Upper lobe of right lung (tissue), 1 donor: ENCODE measurements around the gene HDAC4. TPM values are rescaled to one million over a fixed set of nuclear protein-coding genes. Genes with fewer than 3 reads are reported as not detected.

Experiments
- ATAC-seq: fragments of 200-7000 bp; cut with Tn5 transposase; one replicate; pipeline ENCODE4 v1.9.1; 2020; ENCODE audit warnings: mild to moderate bottlenecking, moderate library complexity
- DNase-seq: peaks from one replicate; pipeline ENCODE4 v3.0.0-alpha.2; 2020
- H3K27ac ChIP-seq: fragments of 200-600 bp; one replicate; pipeline ENCODE4 v1.8.0; 2022
- H3K27me3 ChIP-seq: fragments of 200-600 bp; one replicate; pipeline ENCODE4 v1.8.0; 2022; ENCODE audit warnings: mild to moderate bottlenecking
- H3K36me3 ChIP-seq: fragments of 200-600 bp; one replicate; pipeline ENCODE4 v1.8.0; 2022
- H3K4me1 ChIP-seq: fragments of 200-600 bp; one replicate; pipeline ENCODE4 v1.8.0; 2022
- H3K4me3 ChIP-seq: fragments of 200-600 bp; one replicate; pipeline ENCODE4 v1.8.0; 2022; ENCODE audit warnings: mild to moderate bottlenecking
- H3K9me3 ChIP-seq: fragments of 200-600 bp; one replicate; pipeline ENCODE4 v1.8.0; 2022
- CTCF ChIP-seq: fragments of 200-600 bp; IDR thresholded peaks from one replicate; pipeline ENCODE4 v1.8.0; 2022; ENCODE audit warnings: antibody characterized with exemption
- intact Hi-C: fragments of 100-400 bp; cut with DNase I; formaldehyde crosslinking; loops from one replicate; pipeline ENCODE4 v1.11.0; 2022
- total RNA-seq: library from RNA; stranded (reverse); fragmentation: NEBNext Ultra II Directional; extraction: Animal tissue kit (Norgen Biotek cat#: 25700); gene quantifications from one replicate; pipeline ENCODE4 v1.2.1, GENCODE V29; 2021
- donor health status: DM: no; HTN: yes; CAD: no; lungs with severe emphysema.

HDAC4 gene
- total RNA-seq, 1 donor from 2014 or later = 44.1 TPM

DNA sequence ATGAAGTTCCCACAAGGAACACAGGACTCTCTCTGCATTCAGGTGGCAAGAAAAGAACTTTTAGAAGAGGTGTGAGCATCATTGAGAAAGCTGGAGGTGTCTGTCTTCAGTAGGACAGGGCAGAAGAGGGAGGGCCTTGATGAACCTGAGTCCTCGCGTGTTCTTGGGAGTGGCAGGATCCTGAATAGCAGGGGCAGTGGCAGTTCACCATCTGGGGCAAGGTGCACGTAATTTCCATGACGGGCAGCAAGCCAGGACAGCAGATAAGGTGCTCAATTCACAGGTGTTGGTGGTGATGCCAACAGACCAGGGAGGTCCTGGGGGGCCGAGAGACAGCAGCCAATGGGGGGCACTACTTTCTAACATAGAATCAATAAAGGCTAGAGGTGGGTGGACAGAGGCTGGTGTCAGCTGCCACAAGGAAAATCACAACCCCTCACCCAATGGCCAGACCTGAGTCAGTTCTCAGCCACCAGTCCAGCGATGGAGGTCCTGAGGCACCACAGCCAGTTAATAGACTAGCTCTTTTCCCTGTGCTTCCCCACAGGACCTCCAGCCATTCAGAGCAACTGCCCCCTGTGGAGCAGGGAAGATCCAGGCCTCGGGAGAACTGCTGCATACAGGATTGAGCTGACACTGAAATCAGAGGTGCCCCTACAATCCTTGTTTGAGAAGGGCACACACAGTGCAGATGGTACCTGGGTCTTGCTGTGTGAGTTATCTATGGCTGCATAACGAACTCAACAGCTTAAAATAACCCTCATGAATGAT is 10.9 kb upstream of the HDAC4 start:
- no peak overlapping the region for H3K27ac ChIP-seq
- H3K9me3 ChIP-seq = no peaks in the 10 kb centered on the region
- intact Hi-C loops = no loop called here
- H3K27me3 ChIP-seq = no peaks in the 10 kb centered on the region
- DNase-seq (no peak), ATAC-seq (no peak)
- H3K4me1 ChIP-seq = no peaks in the 10 kb centered on the region
- H3K36me3 ChIP-seq = no peaks in the 10 kb centered on the region
- no peak for TF ChIP-seq CTCF
- no peak overlapping the region for H3K4me3 ChIP-seq

DNA sequence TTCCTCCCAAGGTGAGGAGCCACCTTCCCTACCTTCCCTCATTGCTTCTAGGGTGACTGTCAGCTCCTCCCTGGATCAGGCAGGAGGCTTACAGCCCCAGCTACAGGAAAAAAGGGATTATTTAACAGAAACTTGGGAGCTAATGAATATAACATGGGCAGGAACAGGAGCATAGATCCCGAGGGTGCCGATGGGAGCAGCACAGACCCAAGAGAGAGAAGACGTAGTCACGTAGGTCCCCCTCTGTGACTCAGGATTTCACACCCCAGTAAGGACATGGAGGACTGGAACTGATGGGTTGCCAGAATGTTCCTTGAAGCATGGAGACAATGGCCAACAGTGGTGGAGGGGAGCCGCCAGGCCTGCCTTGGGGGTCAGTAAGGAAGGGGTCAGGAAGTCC is 10.3 kb upstream of the HDAC4 start:
- intact Hi-C loops = no loop called here
- H3K27ac ChIP-seq = no peak overlapping the region
- DNase-seq (no peak), ATAC-seq (no peak)
- TF ChIP-seq CTCF = no peak
- H3K9me3 ChIP-seq = no peaks in the 10 kb centered on the region
- H3K36me3 ChIP-seq = no peaks in the 10 kb centered on the region
- no peaks in the 10 kb centered on the region for H3K27me3 ChIP-seq
- no peaks in the 10 kb centered on the region for H3K4me1 ChIP-seq
- no peak overlapping the region for H3K4me3 ChIP-seq

- H3K9me3 ChIP-seq = no peaks in the 10 kb centered on the region
- ATAC-seq (no peak), DNase-seq (no peak)
- no peaks in the 10 kb centered on the region for H3K4me1 ChIP-seq
- H3K27ac ChIP-seq = no peak overlapping the region
- intact Hi-C loops = no loop called here
- H3K27me3 ChIP-seq = no peaks in the 10 kb centered on the region
- H3K36me3 ChIP-seq = no peaks in the 10 kb centered on the region
- no peak for TF ChIP-seq CTCF
- H3K4me3 ChIP-seq = no peak overlapping the region
Observed at GRCh38 chr2:239409976-239410375, 9.2 kb upstream of the HDAC4 start.

DNA sequence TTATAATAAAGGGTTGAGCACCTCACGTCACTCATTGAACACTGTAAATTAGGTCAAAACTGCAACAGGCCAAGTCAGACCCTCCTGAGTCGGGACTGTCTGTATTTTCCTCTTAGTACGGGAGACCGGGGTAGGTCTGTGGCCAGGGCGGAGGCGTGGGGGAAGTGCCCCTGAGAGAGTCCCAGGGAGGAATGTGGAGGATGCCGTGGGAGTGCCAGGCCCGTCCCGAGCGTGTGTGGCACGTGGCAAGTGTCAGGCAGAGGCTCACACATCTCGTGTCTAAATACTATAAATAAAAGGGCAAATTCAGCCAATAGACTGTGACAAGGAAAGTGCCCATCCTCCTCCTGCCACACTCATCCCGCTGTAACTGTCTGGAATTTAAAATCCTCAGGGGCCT is 6.3 kb upstream of the HDAC4 start:
- peak; percentile 49 for DNase-seq
- H3K4me1 ChIP-seq = peaks cover 6% of the 10 kb centered on the region
- H3K36me3 ChIP-seq = no peaks in the 10 kb centered on the region
- H3K27ac ChIP-seq = no peak overlapping the region
- no peaks in the 10 kb centered on the region for H3K27me3 ChIP-seq
- intact Hi-C loops = no loop called here
- no peak for TF ChIP-seq CTCF
- H3K9me3 ChIP-seq = no peaks in the 10 kb centered on the region
- no peak overlapping the region for H3K4me3 ChIP-seq
- no peak for ATAC-seq

DNA sequence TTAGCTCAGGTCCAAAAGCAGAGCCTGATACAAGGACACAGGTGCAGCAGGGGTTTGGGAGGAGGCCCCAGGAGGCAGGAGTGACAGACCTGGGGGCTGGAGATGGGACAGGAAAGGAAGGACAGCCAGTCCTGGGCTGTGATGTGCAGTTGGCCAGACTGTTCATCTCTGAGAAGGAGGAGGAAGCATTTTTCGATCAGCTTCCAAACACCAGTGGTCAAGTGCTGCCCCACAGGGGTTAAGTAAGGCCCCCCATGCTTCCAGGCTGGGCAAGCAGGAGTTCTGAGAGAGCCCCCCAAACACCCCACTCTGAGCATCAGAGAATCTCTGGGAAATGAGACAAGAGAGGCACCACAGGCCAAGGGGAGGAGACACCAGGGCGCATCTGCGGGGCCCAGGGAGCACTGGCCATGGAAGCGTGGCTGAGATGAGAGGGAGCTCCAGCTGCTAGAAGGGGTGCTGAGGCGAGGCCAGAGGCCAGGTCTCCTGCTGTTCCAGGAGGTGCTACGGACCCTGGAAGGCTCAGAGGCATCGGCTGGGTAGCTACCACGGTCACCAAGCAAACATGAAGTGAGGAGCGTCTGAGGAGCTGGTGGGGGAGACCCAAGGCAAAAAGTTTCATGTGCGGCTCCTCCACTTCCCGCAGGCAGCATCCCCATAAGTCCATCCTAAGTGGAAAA is 5.6 kb upstream of the HDAC4 start:
- H3K4me1 ChIP-seq = peaks cover 7% of the 10 kb centered on the region
- peak; percentile 45 for DNase-seq
- H3K27ac ChIP-seq = no peak overlapping the region
- no peaks in the 10 kb centered on the region for H3K27me3 ChIP-seq
- ATAC-seq = no peak
- intact Hi-C loops = no loop called here
- TF ChIP-seq CTCF = no peak
- no peak overlapping the region for H3K4me3 ChIP-seq
- H3K36me3 ChIP-seq = no peaks in the 10 kb centered on the region
- no peaks in the 10 kb centered on the region for H3K9me3 ChIP-seq
